ENCODE measurements around the gene ZNF432. TPM values are rescaled to one million over a fixed set of nuclear protein-coding genes. Genes with fewer than 3 reads are reported as not detected.
"Not testable (repeated sequence)": the region's sequence is repeated elsewhere in the genome, so short reads cannot be mapped to it uniquely, and the experiment has no call there.

ZNF432 gene
- total RNA-seq, 4 donors from 2014 or later, result 2.1 to 9.5 (median 4.4) TPM

DNA sequence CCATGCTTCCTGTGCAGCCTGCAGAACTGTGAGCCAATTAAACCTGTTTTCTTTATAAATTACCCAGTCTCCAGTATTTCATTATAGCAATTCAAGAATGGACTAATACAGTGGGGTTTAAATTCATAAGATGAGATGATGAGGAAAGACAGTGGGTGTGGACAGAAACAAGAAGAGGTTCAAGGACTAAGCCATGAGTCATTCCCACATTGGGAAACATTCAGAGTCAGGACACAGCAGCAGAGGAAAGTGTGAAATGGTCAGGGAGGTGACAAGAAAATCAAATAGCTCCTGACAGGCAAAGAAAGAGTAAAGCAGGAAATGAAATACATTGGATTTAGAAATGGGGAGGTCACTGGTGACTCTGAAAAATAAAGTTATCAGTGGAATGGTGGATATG lies 37.8 kb upstream of the ZNF432 start:
- DNase-seq (no peak), ATAC-seq (no peak)
- Histone ChIP-seq H3K27ac (no peak overlapping the region), H3K4me1 (no peaks in the 10 kb centered on the region), H3K4me3 (no peak overlapping the region), H3K27me3 (no peaks in the 10 kb centered on the region), H3K36me3 (peaks cover 2 to 81% of the 10 kb centered on the region in 2 donors), H3K9me3 (peaks cover 0 to 3% (median 3%) of the 10 kb centered on the region in 3 donors)
- intact Hi-C loops (cut with DNase I; ENCODE audit: low total_unique reads) (no loop called here), in situ Hi-C loops (cut with MboI; ENCODE audit: low sequenced_read_pairs in 4 of 4) (no loop called here)
- no peak for TF ChIP-seq POLR2A (IDR thresholded peaks at IDR 0.05)
- TF ChIP-seq, protein P1, sequence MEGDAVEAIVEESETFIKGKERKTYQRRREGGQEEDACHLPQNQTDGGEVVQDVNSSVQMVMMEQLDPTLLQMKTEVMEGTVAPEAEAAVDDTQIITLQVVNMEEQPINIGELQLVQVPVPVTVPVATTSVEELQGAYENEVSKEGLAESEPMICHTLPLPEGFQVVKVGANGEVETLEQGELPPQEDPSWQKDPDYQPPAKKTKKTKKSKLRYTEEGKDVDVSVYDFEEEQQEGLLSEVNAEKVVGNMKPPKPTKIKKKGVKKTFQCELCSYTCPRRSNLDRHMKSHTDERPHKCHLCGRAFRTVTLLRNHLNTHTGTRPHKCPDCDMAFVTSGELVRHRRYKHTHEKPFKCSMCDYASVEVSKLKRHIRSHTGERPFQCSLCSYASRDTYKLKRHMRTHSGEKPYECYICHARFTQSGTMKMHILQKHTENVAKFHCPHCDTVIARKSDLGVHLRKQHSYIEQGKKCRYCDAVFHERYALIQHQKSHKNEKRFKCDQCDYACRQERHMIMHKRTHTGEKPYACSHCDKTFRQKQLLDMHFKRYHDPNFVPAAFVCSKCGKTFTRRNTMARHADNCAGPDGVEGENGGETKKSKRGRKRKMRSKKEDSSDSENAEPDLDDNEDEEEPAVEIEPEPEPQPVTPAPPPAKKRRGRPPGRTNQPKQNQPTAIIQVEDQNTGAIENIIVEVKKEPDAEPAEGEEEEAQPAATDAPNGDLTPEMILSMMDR (IDR thresholded peaks at IDR 0.05 in 4 of 5, conservative IDR thresholded peaks at IDR 0.05 in 1 of 5), result no peak

DNA sequence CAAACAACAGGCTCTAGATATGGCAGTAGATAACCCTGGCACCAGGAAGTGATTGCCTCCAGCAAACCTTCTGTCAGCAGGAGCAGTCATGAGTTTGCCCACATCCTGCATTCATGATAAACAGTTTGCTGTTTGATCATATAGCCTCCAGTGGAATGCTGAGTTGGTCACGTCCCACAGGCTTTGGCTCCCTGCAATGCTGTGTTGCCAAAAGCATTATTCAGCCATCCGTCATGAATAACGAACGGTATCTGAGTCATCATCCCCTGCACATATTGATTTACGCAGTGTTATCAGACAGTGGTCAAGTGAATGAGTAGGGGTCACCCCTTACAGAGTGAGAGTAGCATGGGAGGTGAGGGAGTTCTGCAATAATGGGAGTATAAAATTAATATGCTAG lies 21.9 kb upstream of the ZNF432 start:
- Histone ChIP-seq H3K27me3 (no peaks in the 10 kb centered on the region), H3K36me3 (peaks cover 15 to 96% of the 10 kb centered on the region in 2 donors), H3K4me1 (no peaks in the 10 kb centered on the region), H3K4me3 (no peak overlapping the region), H3K9me3 (peaks cover 7 to 44% (median 16%) of the 10 kb centered on the region in 3 donors), H3K27ac (no peak overlapping the region)
- intact Hi-C loops (cut with DNase I; ENCODE audit: low total_unique reads), result no loop called here
- ATAC-seq, result no peak
- in situ Hi-C loops (cut with MboI; ENCODE audit: low sequenced_read_pairs in 4 of 4), result no loop called here
- DNase-seq, result no peak
- no peak for TF ChIP-seq POLR2A (IDR thresholded peaks at IDR 0.05)
- TF ChIP-seq, protein P1 (IDR thresholded peaks at IDR 0.05 in 4 of 5, conservative IDR thresholded peaks at IDR 0.05 in 1 of 5), result no peak

DNA sequence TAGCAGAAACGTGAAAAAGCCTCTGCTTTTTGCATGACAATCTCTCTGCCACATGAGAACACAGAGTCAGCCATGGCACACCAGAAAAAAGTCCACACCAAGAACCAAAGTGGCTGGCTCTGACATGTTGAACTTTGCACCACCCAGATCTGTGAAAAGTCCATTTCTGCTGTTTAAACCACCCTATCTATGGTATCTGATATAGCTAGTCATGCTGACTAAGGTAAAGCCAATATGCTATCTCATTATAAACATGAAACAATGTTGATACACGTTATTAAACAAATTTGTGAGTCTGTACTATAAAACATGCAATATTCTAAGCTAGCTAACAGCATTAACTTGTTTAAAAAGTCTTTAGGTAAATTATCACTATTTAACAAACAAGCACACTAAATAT lies 21.0 kb upstream of the ZNF432 start:
- Histone ChIP-seq H3K4me1 (no peaks in the 10 kb centered on the region), H3K27ac (no peak overlapping the region), H3K27me3 (no peaks in the 10 kb centered on the region), H3K36me3 (peaks cover 15 to 96% of the 10 kb centered on the region in 2 donors), H3K9me3 (peaks cover 7 to 50% (median 20%) of the 10 kb centered on the region in 3 donors), H3K4me3 (no peak overlapping the region)
- in situ Hi-C loops (cut with MboI; ENCODE audit: low sequenced_read_pairs in 4 of 4), result no loop called here
- TF ChIP-seq POLR2A (IDR thresholded peaks at IDR 0.05), result no peak
- TF ChIP-seq, protein P1 (IDR thresholded peaks at IDR 0.05 in 4 of 5, conservative IDR thresholded peaks at IDR 0.05 in 1 of 5), result no peak
- ATAC-seq, result no peak
- intact Hi-C loops (cut with DNase I; ENCODE audit: low total_unique reads), result no loop called here
- no peak for DNase-seq

DNA sequence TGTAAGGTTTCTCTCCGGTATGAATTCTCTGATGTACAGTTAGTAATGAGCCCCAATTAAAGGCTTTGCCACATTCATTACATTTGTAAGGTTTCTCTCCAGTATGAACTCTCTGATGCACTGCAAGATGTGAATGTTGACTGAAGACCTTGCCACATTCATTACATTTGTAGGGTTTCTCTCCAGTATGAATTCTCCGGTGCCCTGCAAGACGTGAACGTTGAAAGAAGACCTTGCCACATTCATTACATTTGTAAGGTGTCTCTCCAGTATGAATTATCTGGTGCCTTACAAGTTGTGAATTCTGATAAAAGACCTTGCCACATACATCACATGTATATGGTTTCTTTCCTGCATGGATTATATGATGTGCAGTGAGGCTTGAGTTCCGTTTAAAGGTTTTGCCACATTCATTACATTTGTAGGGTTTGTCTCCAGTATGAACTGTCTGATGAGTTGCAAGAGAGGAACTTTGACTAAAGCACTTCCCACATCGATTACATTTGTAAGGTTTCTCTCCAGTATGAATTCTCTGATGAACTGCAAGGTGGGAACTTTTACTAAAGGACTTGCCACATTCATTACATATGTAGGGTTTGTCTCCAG lies 17.7 kb upstream of the ZNF432 start:
- DNase-seq (no peak), ATAC-seq (no peak)
- peak overlapping the region in 1 of 4 donors; percentile 25 for H3K4me3 ChIP-seq
- TF ChIP-seq POLR2A (IDR thresholded peaks at IDR 0.05), result no peak
- TF ChIP-seq, protein P1 (IDR thresholded peaks at IDR 0.05 in 4 of 5, conservative IDR thresholded peaks at IDR 0.05 in 1 of 5), result no peak
- peaks cover 15 to 97% of the 10 kb centered on the region in 2 donors for H3K36me3 ChIP-seq
- no peaks in the 10 kb centered on the region for H3K4me1 ChIP-seq
- H3K9me3 ChIP-seq, result peaks cover 13 to 75% (median 23%) of the 10 kb centered on the region in 3 donors
- no peaks in the 10 kb centered on the region for H3K27me3 ChIP-seq
- intact Hi-C loops (cut with DNase I; ENCODE audit: low total_unique reads), result no loop called here
- in situ Hi-C loops (cut with MboI; ENCODE audit: low sequenced_read_pairs in 4 of 4), result no loop called here
- no peak overlapping the region for H3K27ac ChIP-seq

DNA sequence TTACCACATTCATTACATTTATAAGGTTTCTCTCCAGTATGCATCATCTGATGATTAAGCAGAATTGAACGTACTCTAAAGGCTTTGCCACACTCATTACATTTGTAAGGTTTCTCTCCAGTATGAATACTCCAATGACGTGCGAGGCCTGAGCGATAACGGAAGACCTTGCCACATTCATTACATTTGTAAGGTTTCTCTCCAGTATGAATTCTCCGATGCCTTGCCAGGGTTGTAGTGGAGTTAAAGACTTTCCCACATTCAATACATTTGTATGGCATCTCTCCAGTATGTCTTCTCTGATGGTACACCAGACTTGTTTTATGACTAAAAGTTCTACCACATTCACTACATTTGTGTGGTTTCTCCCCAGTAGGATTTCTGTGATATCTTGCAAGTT lies 16.8 kb upstream of the ZNF432 start:
- H3K36me3 ChIP-seq, result peaks cover 14 to 89% of the 10 kb centered on the region in 2 donors
- no peak overlapping the region for H3K27ac ChIP-seq
- intact Hi-C loops (cut with DNase I; ENCODE audit: low total_unique reads), result no loop called here
- no peak for DNase-seq
- H3K27me3 ChIP-seq, result no peaks in the 10 kb centered on the region
- TF ChIP-seq POLR2A (IDR thresholded peaks at IDR 0.05), result no peak
- TF ChIP-seq, protein P1 (IDR thresholded peaks at IDR 0.05 in 4 of 5, conservative IDR thresholded peaks at IDR 0.05 in 1 of 5), result no peak
- no peak for ATAC-seq
- in situ Hi-C loops (cut with MboI; ENCODE audit: low sequenced_read_pairs in 4 of 4), result no loop called here
- H3K4me1 ChIP-seq, result no peaks in the 10 kb centered on the region
- H3K9me3 ChIP-seq, result peaks cover 13 to 75% (median 23%) of the 10 kb centered on the region in 3 donors
- no peak overlapping the region for H3K4me3 ChIP-seq

DNA sequence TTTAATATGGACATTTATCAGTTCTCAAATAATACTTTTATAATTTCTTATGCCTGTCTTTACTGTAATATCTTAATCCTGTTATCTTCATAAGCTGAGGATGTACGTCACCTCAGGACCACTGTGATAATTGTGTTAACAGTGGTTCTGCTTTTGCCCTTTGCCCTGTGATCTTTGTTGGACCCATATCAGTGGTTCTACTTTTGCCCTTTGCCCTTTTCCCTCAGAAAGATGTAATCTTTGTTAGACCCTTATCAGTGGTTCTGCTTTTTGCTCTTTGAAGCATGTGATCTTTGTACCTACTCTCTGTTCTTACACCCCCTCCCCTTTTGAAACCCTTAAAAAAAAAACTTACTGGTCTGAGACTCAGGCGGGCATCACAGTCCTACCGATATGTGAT lies 7.8 kb upstream of the ZNF432 start:
- H3K36me3 ChIP-seq; intact Hi-C loops (cut with DNase I; ENCODE audit: low total_unique reads); DNase-seq; H3K27ac ChIP-seq; in situ Hi-C loops (cut with MboI; ENCODE audit: low sequenced_read_pairs in 4 of 4); H3K27me3 ChIP-seq; ATAC-seq; H3K4me3 ChIP-seq; H3K4me1 ChIP-seq: not testable (repeated sequence)
- peaks cover 0 to 15% (median 3%) of the 10 kb centered on the region in 3 donors for H3K9me3 ChIP-seq

DNA sequence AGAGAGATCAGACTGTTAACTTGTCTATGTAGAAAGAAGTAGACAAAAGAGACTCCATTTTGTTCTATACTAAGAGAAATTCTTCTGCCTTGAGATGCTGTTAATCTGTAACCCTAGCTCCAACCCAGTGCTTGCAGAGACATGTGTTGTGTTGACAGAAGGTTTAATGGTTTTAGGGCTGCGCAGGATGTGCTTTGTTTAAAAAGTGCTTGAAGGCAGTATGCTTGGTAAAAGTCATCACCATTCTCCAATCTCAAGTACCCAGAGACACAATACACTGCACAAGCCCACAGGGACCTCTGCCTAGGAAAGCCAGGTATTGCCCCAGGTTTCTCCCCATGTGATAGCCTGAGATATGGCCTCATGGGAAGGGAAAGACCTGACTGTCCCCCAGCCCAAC lies 3.1 kb upstream of the ZNF432 start:
- intact Hi-C loops (cut with DNase I; ENCODE audit: low total_unique reads); H3K27ac ChIP-seq; ATAC-seq; H3K27me3 ChIP-seq; in situ Hi-C loops (cut with MboI; ENCODE audit: low sequenced_read_pairs in 4 of 4); H3K4me3 ChIP-seq; DNase-seq; H3K9me3 ChIP-seq: not testable (repeated sequence)
- Histone ChIP-seq H3K36me3 (peaks cover 0 to 20% of the 10 kb centered on the region in 2 donors), H3K4me1 (peaks cover 0 to 11% of the 10 kb centered on the region in 2 donors)

Data from gastrocnemius medialis (tissue), 4 donors.